H9 (cell line): ENCODE results near the gene ZNF678. TPM values are rescaled to one million over a fixed set of nuclear protein-coding genes. Genes with fewer than 3 reads are reported as not detected.

Experiments
- DNase-seq: peaks from one replicate; pipeline ENCODE4 v3.0.0-alpha.2; 2017
- H2AFZ ChIP-seq: one replicate; pipeline ENCODE4 v1.6.1; 2013; ENCODE audit warnings: mild to moderate bottlenecking, low read length, control low read depth, moderate library complexity
- H2AK5ac ChIP-seq: 2 replicates; pipeline ENCODE4 v1.6.1; 2013; ENCODE audit warnings: low read length, control low read depth, mixed read lengths; ENCODE audit not compliant: insufficient read length
- H2BK120ac ChIP-seq: one replicate; pipeline ENCODE4 v1.6.1; 2013; ENCODE audit warnings: low read depth, mild to moderate bottlenecking, low read length, control low read depth, inconsistent platforms; ENCODE audit not compliant: poor library complexity, severe bottlenecking
- H2BK12ac ChIP-seq: 2 replicates; pipeline ENCODE4 v1.6.1; 2013; ENCODE audit warnings: low read length, control low read depth, mixed read lengths, low read depth; ENCODE audit not compliant: insufficient read length
- H2BK15ac ChIP-seq: 2 replicates; pipeline ENCODE4 v1.6.1; 2013; ENCODE audit warnings: low read depth, low read length, control low read depth
- H2BK20ac ChIP-seq: one replicate; pipeline ENCODE4 v1.6.1; 2013; ENCODE audit warnings: low read depth, mild to moderate bottlenecking, low read length, control low read depth, inconsistent platforms; ENCODE audit not compliant: poor library complexity, severe bottlenecking
- H2BK5ac ChIP-seq: 2 replicates; pipeline ENCODE4 v1.6.1; 2013; ENCODE audit warnings: low read length, control low read depth, mixed read lengths; ENCODE audit not compliant: insufficient read length
- H3K14ac ChIP-seq: 2 replicates; pipeline ENCODE4 v1.6.1; 2013; ENCODE audit warnings: low read length, control low read depth; ENCODE audit not compliant: insufficient read depth
- H3K18ac ChIP-seq: 2 replicates; pipeline ENCODE4 v1.6.1; 2013; ENCODE audit warnings: low read depth, mild to moderate bottlenecking, mixed read lengths, low read length, control low read depth; ENCODE audit not compliant: insufficient read length
- H3K23ac ChIP-seq: 2 replicates; pipeline ENCODE4 v1.6.1; 2013; ENCODE audit warnings: low read length, control low read depth, mixed read lengths, low read depth; ENCODE audit not compliant: insufficient read length
- H3K23me2 ChIP-seq: 2 replicates; pipeline ENCODE4 v1.6.1; 2013; ENCODE audit warnings: low read depth, mild to moderate bottlenecking, mixed read lengths, low read length, control low read depth; ENCODE audit not compliant: insufficient read length, poor library complexity, severe bottlenecking
- H3K27ac ChIP-seq: 2 replicates; pipeline ENCODE4 v1.5.1; 2013; ENCODE audit warnings: low read length, control low read depth, mixed read lengths, low read depth; ENCODE audit not compliant: insufficient read length
- H3K27me3 ChIP-seq: 2 replicates; pipeline ENCODE4 v1.6.1; 2013; ENCODE audit warnings: low read length, control low read depth, inconsistent platforms; ENCODE audit not compliant: insufficient read depth
- H3K4ac ChIP-seq: 2 replicates; pipeline ENCODE4 v1.6.1; 2013; ENCODE audit warnings: low read depth, mild to moderate bottlenecking, control low read depth, inconsistent platforms, low read length, moderate library complexity
- H3K4me1 ChIP-seq: 2 replicates; pipeline ENCODE4 v1.6.1; 2013; ENCODE audit warnings: low read length, control low read depth, inconsistent platforms; ENCODE audit not compliant: insufficient read depth
- H3K4me2 ChIP-seq: 2 replicates; pipeline ENCODE4 v1.6.1; 2013; ENCODE audit warnings: low read length, control low read depth, mixed read lengths; ENCODE audit not compliant: insufficient read length, insufficient read depth
- H3K56ac ChIP-seq: 2 replicates; pipeline ENCODE4 v1.6.1; 2013; ENCODE audit warnings: low read depth, mild to moderate bottlenecking, mixed read lengths, low read length, control low read depth; ENCODE audit not compliant: insufficient read length
- H3K79me1 ChIP-seq: 2 replicates; pipeline ENCODE4 v1.6.1; 2013; ENCODE audit warnings: low read depth, mild to moderate bottlenecking, moderate library complexity, low read length, control low read depth, inconsistent platforms; ENCODE audit not compliant: insufficient read depth, poor library complexity, severe bottlenecking
- H3K79me2 ChIP-seq: 2 replicates; pipeline ENCODE4 v1.6.1; 2013; ENCODE audit warnings: low read length, control low read depth, inconsistent platforms; ENCODE audit not compliant: insufficient read depth
- H3K9ac ChIP-seq: 2 replicates; pipeline ENCODE4 v1.6.1; 2013; ENCODE audit warnings: low read length, control low read depth, mixed read lengths; ENCODE audit not compliant: insufficient read length; ENCODE audit errors: extremely low read depth
- H3K9me3 ChIP-seq: one replicate; pipeline ENCODE4 v1.6.1; 2013; ENCODE audit warnings: low read depth, low read length, inconsistent platforms; ENCODE audit not compliant: control insufficient read depth
- H3T11ph ChIP-seq: one replicate; pipeline ENCODE4 v1.6.1; 2013; ENCODE audit warnings: mild to moderate bottlenecking, low read length, control low read depth, inconsistent platforms
- H4K20me1 ChIP-seq: one replicate; pipeline ENCODE4 v1.6.1; 2013; ENCODE audit not compliant: control insufficient read depth, insufficient read length, insufficient read depth
- H4K5ac ChIP-seq: 2 replicates; pipeline ENCODE4 v1.6.1; 2013; ENCODE audit warnings: low read depth, mild to moderate bottlenecking, mixed read lengths, low read length, control low read depth; ENCODE audit not compliant: insufficient read length
- H4K8ac ChIP-seq: replicated peaks from 2 replicates; pipeline ENCODE4 v1.6.1; 2013; ENCODE audit warnings: low read length, control low read depth, mixed read lengths, low read depth; ENCODE audit not compliant: insufficient read length
- H4K91ac ChIP-seq: 2 replicates; pipeline ENCODE4 v1.6.1; 2013; ENCODE audit warnings: low read depth, mild to moderate bottlenecking, moderate library complexity, mixed read lengths, low read length, control low read depth; ENCODE audit not compliant: insufficient read length
- H3K27ac Mint-ChIP-seq, 3 experiments: 2 replicates in 2 of 3; 3 replicates in 1 of 3; pipeline ENCODE4 v1.8.0; 2020 to 2021; ENCODE audit warnings: mixed read lengths in 3 of 3, mild to moderate bottlenecking in 1 of 3, moderate library complexity in 1 of 3
- H3K27me3 Mint-ChIP-seq: 2 replicates; pipeline ENCODE4 v1.8.0; 2021; ENCODE audit warnings: low read depth, mild to moderate bottlenecking, moderate library complexity, mixed read lengths
- H3K36me3 Mint-ChIP-seq, 3 experiments: 2 replicates in 2 of 3; 3 replicates in 1 of 3; pipeline ENCODE4 v1.8.0; 2020 to 2021; ENCODE audit warnings: low read depth in 3 of 3, mixed read lengths in 3 of 3; ENCODE audit not compliant: insufficient read depth in 1 of 3
- H3K4me1 Mint-ChIP-seq, 2 experiments: 2 replicates each; pipeline ENCODE4 v1.8.0; 2020; ENCODE audit warnings: mixed read lengths in 2 of 2
- H3K4me3 Mint-ChIP-seq, 2 experiments: 2 replicates in 1 of 2; 3 replicates in 1 of 2; pipeline ENCODE4 v1.8.0; 2020 to 2021; ENCODE audit warnings: mild to moderate bottlenecking in 2 of 2, mixed read lengths in 2 of 2, moderate library complexity in 1 of 2
- H3K9me3 Mint-ChIP-seq, 2 experiments: 2 replicates in 1 of 2; 3 replicates in 1 of 2; pipeline ENCODE4 v1.8.0; 2020; ENCODE audit warnings: mild to moderate bottlenecking in 2 of 2, mixed read lengths in 2 of 2, moderate library complexity in 1 of 2
- WGBS: extraction: QIAGEN DNeasy Blood & Tissue Kit; methylation state at CpG from one replicate; pipeline ENCODE4 v1.1.7; 2013; ENCODE audit warnings: missing lambda C conversion rate, low lambda C conversion rate, mixed read lengths; ENCODE audit not compliant: insufficient read length; ENCODE audit errors: extremely low coverage; 5-methylcytosine and 5-hydroxymethylcytosine counted together
- total RNA-seq: library from RNA; stranded (reverse); gene quantifications from 2 replicates; pipeline ENCODE4 v1.2.1, GENCODE V29; 2021
- TF ChIP-seq, protein P1 (sequence below): fragments of 200-600 bp; sonication (generic); conservative IDR thresholded peaks from 3 replicates; pipeline ENCODE4 v1.8.0; 2021; ENCODE audit warnings: antibody characterized with exemption, mild to moderate bottlenecking

Gene ZNF678
- total RNA-seq, 1 experiment from 2014 or later, result 25.3 TPM

DNA sequence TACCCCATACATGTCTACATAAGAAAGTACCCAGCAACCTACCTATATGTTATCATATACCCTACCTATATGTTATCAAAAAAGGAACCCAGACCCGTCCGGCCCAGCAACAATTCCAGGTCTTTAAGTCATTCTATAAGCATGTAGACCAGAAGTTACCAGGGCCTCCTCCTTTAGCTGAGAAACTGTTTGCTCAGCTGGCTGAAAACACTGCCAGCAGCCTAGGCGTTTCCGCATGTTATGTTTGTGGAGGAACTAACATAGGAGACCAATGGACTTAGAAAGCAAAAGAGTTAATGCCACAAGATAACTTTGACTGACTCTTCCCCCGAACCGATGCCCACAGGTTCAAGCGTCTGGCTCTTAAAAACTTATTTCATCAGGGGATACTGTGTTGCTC lies 7.1 kb upstream of the ZNF678 start:
- Histone ChIP-seq H4K91ac (no peak overlapping the region), H3K79me2 (no peaks in the 10 kb centered on the region), H2AK5ac (no peak overlapping the region), H2BK120ac (no peak overlapping the region), H3K56ac (no peak overlapping the region), H3K18ac (no peak overlapping the region), H2BK5ac (no peak overlapping the region), H3K23me2 (no peaks in the 10 kb centered on the region), H3T11ph (no peak overlapping the region), H3K4me2 (no peak overlapping the region), H2BK12ac (no peak overlapping the region), H2BK20ac (no peak overlapping the region), H2AFZ (no peak overlapping the region), H4K20me1 (no peaks in the 10 kb centered on the region), H3K23ac (no peak overlapping the region), H2BK15ac (no peak overlapping the region), H3K27ac (no peak overlapping the region), H4K8ac (no peak overlapping the region), H3K27me3 (no peaks in the 10 kb centered on the region), H3K4me1 (no peaks in the 10 kb centered on the region), H3K9me3 (no peaks in the 10 kb centered on the region), H3K79me1 (no peaks in the 10 kb centered on the region), H3K9ac (no peak overlapping the region), H3K4ac (no peak overlapping the region), H4K5ac (no peak overlapping the region), H3K14ac (no peak overlapping the region)
- H3K27ac Mint-ChIP-seq, result no peak overlapping the region
- TF ChIP-seq, protein P1, sequence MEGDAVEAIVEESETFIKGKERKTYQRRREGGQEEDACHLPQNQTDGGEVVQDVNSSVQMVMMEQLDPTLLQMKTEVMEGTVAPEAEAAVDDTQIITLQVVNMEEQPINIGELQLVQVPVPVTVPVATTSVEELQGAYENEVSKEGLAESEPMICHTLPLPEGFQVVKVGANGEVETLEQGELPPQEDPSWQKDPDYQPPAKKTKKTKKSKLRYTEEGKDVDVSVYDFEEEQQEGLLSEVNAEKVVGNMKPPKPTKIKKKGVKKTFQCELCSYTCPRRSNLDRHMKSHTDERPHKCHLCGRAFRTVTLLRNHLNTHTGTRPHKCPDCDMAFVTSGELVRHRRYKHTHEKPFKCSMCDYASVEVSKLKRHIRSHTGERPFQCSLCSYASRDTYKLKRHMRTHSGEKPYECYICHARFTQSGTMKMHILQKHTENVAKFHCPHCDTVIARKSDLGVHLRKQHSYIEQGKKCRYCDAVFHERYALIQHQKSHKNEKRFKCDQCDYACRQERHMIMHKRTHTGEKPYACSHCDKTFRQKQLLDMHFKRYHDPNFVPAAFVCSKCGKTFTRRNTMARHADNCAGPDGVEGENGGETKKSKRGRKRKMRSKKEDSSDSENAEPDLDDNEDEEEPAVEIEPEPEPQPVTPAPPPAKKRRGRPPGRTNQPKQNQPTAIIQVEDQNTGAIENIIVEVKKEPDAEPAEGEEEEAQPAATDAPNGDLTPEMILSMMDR, result no peak
- no peaks in the 10 kb centered on the region for H3K4me1 Mint-ChIP-seq
- no peak for DNase-seq
- WGBS, result no CpG with 5 or more reads among the region's 7 CpGs
- peaks cover 30 to 41% of the 10 kb centered on the region in 2 experiments for H3K9me3 Mint-ChIP-seq
- peaks cover 19% of the 10 kb centered on the region for H3K27me3 Mint-ChIP-seq
- no peak overlapping the region for H3K4me3 Mint-ChIP-seq
- peaks cover 2 to 5% (median 5%) of the 10 kb centered on the region in 3 experiments; a peak in 6 of 7 replicates for H3K36me3 Mint-ChIP-seq
